Panc1 (cell line): ENCODE results near the gene WWOX. TPM values are rescaled to one million over a fixed set of nuclear protein-coding genes. Genes with fewer than 3 reads are reported as not detected.

Experiments used
- ATAC-seq: fragments of 200-7000 bp; cut with Tn5 transposase; 2 replicates; pipeline ENCODE4 v1.9.1; 2020; ENCODE audit warnings: mild to moderate bottlenecking, moderate library complexity
- BruUV-seq: library from RNA; stranded (reverse); fragments of 400-500 nt; replicated peaks from 2 replicates; lab custom pipeline; 2021; lab: Mats Ljungman, UMichigan
- CTCF ChIA-PET: fragments of 300-600 bp; sonication (Branson Sonifier 250); formaldehyde crosslinking; loops from one replicate; lab custom pipeline; 2022; ENCODE audit warnings: antibody characterized with exemption; lab: Charles Lee
- POLR2A ChIA-PET: fragments of 300-600 bp; sonication (Branson Sonifier 250); formaldehyde crosslinking; loops from one replicate; lab custom pipeline; 2022; ENCODE audit warnings: antibody characterized with exemption; lab: Charles Lee
- DNase-seq: peaks from one replicate; pipeline ENCODE4 v3.0.0-alpha.2; 2010; ENCODE audit warnings: low read depth, low spot score
- H3K27ac ChIP-seq: 2 replicates; pipeline ENCODE4 v1.5.1; 2011; ENCODE audit warnings: mild to moderate bottlenecking, low read length, inconsistent platforms
- H3K27me3 ChIP-seq: fragments of 200-500 bp; sonication (Bioruptor generic); 2 replicates; pipeline ENCODE4 v1.6.0; 2014; ENCODE audit warnings: low read length, inconsistent platforms; ENCODE audit not compliant: control insufficient read depth, insufficient read depth
- H3K36me3 ChIP-seq: fragments of 200-500 bp; sonication (Bioruptor generic); 2 replicates; pipeline ENCODE4 v1.5.1; 2014; ENCODE audit warnings: inconsistent platforms, mild to moderate bottlenecking, low read length, moderate library complexity; ENCODE audit not compliant: control insufficient read depth, insufficient read depth
- H3K4me1 ChIP-seq: 2 replicates; pipeline ENCODE4 v1.5.1; 2011; ENCODE audit warnings: inconsistent platforms, mild to moderate bottlenecking, low read length, moderate library complexity; ENCODE audit not compliant: control insufficient read depth, insufficient read depth
- H3K4me3 ChIP-seq, 2 experiments: 2 replicates each; pipeline ENCODE4 v1.5.1; 2011 to 2012; ENCODE audit warnings: low read depth in 2 of 2, low read length in 2 of 2, mild to moderate bottlenecking in 2 of 2, inconsistent platforms in 1 of 2, moderate library complexity in 1 of 2
- H3K9me3 ChIP-seq: fragments of 200-500 bp; sonication (Bioruptor generic); 2 replicates; pipeline ENCODE4 v1.5.1; 2014; ENCODE audit warnings: low read depth, mild to moderate bottlenecking, inconsistent platforms, low read length, moderate library complexity; ENCODE audit not compliant: control insufficient read depth, insufficient read depth
- CTCF ChIP-seq: fragments of 450-650 bp; IDR thresholded peaks from 2 replicates; pipeline ENCODE4 v1.5.1; 2017; ENCODE audit warnings: mild to moderate bottlenecking
- POLR2AphosphoS5 ChIP-seq: IDR thresholded peaks from 2 replicates; pipeline ENCODE4 v1.6.1; 2012; ENCODE audit warnings: mild to moderate bottlenecking, low read depth, low read length, moderate library complexity
- REST ChIP-seq, 2 experiments: IDR thresholded peaks; 2 replicates each; pipeline ENCODE4 v1.6.1; 2011 to 2012; ENCODE audit warnings: low read depth in 2 of 2, control low read depth in 1 of 2, low read length in 1 of 2, mild to moderate bottlenecking in 1 of 2, moderate library complexity in 1 of 2; ENCODE audit not compliant: insufficient read depth in 1 of 2
- SIN3A ChIP-seq: IDR thresholded peaks from 2 replicates; pipeline ENCODE4 v1.6.1; 2012; ENCODE audit warnings: low read depth, mild to moderate bottlenecking, low read length, moderate library complexity, borderline replicate concordance; ENCODE audit not compliant: insufficient read depth
- TCF7L2 ChIP-seq: IDR thresholded peaks from 2 replicates; pipeline ENCODE4 v1.6.1; 2011; ENCODE audit warnings: mild to moderate bottlenecking, low read depth, low read length, inconsistent platforms
- in situ Hi-C: cut with HindIII; loops from 2 replicates; pipeline ENCODE4 v1.10.0; 2016; ENCODE audit warnings: low sequenced_read_pairs, low pct_unique_long_range_greater_than_20kb
- intact Hi-C: fragments of 100-400 bp; cut with micrococcal nuclease; formaldehyde crosslinking; loops from one replicate; pipeline ENCODE4 v1.10.0; 2022; ENCODE audit not compliant: unreplicated experiment
- total RNA-seq: library from RNA; stranded (reverse); gene quantifications from one replicate; pipeline ENCODE4 v1.2.1, GENCODE V29; 2021; ENCODE audit not compliant: unreplicated experiment

The WWOX gene
- total RNA-seq, 1 experiment from 2014 or later, result 12.5 TPM

- Histone ChIP-seq H3K4me3 (no peak overlapping the region), H3K4me1 (no peaks in the 10 kb centered on the region), H3K27me3 (no peaks in the 10 kb centered on the region), H3K9me3 (no peaks in the 10 kb centered on the region), H3K27ac (no peak overlapping the region), H3K36me3 (no peaks in the 10 kb centered on the region)
- CTCF ChIA-PET, result no interaction called here
- TF ChIP-seq POLR2AphosphoS5, result no peak
- no peak for TF ChIP-seq CTCF
- no peak for TF ChIP-seq REST (IDR thresholded peaks at IDR 0.05; ENCODE audit: insufficient read depth in 1 of 2, low read depth in 2 of 2, low read length in 1 of 2)
- TF ChIP-seq TCF7L2, result no peak
- no peak for TF ChIP-seq SIN3A
- POLR2A ChIA-PET, result no interaction called here
- in situ Hi-C loops, result no loop called here
- DNase-seq (no peak), ATAC-seq (no peak)
- intact Hi-C loops, result no loop called here
- no TSS peak for BruUV-seq
Observed at GRCh38 chr16:78939597-78939996, 840.1 kb downstream of the WWOX start.

GRCh38 chr16:78942625-78943245 lies 843.3 kb downstream of the WWOX start:
- no peak for DNase-seq
- H3K27ac ChIP-seq, result no peak overlapping the region
- ATAC-seq, result no peak
- intact Hi-C loops, result no loop called here
- no peaks in the 10 kb centered on the region for H3K36me3 ChIP-seq
- BruUV-seq, result no TSS peak
- CTCF ChIA-PET, result no interaction called here
- no peak for TF ChIP-seq REST (IDR thresholded peaks at IDR 0.05; ENCODE audit: insufficient read depth in 1 of 2, low read depth in 2 of 2, low read length in 1 of 2)
- no peak for TF ChIP-seq CTCF
- TF ChIP-seq SIN3A, result no peak
- TF ChIP-seq TCF7L2, result no peak
- TF ChIP-seq POLR2AphosphoS5, result no peak
- H3K9me3 ChIP-seq, result no peaks in the 10 kb centered on the region
- POLR2A ChIA-PET, result no interaction called here
- H3K27me3 ChIP-seq, result no peaks in the 10 kb centered on the region; the same call in 1 of the 2 replicates
- in situ Hi-C loops, result no loop called here
- no peaks in the 10 kb centered on the region for H3K4me1 ChIP-seq
- no peak overlapping the region for H3K4me3 ChIP-seq
